ENCODE measurements around the gene SEMA3B. TPM values are rescaled to one million over a fixed set of nuclear protein-coding genes. Genes with fewer than 3 reads are reported as not detected.
A peak's percentile ranks its signal among the peaks of the same experiment; 100 is the strongest.

SEMA3B gene
- total and polyA plus RNA-seq, 9 of the 15 experiments (the other 6 are each of a cell fraction or from before 2014, with no cell fraction given) = 0.03 to 1.8 (median 0.55) TPM; not detected in 1

GRCh38 chr3:50272911-50273688 lies 4.2 kb downstream of the SEMA3B start (continued):
- TF ChIP-seq ZNF695 (CRISPR knock-in tag; IDR thresholded peaks at IDR 0.05) = no peak
- peak; percentile 58 for TF ChIP-seq GABPA (tag; conservative IDR thresholded peaks at IDR 0.05; ENCODE audit: low read depth)
- TF ChIP-seq GABPB1 (CRISPR knock-in tag; IDR thresholded peaks at IDR 0.05) = peak; percentile 71; the same call in 1 of the 2 replicates
- no peak for TF ChIP-seq MIER1 (IDR thresholded peaks at IDR 0.05; ENCODE audit: low read depth)
- peak; percentile 52 for TF ChIP-seq RB1 (IDR thresholded peaks at IDR 0.05; ENCODE audit: low read depth)
- TF ChIP-seq ELF1 (tag; IDR thresholded peaks at IDR 0.05) = no peak
- no peak; a peak in 1 of 4 replicates for TF ChIP-seq NONO (IDR thresholded peaks at IDR 0.05; ENCODE audit: low read depth in 2 of 2, low read length in 1 of 2)
- no peak for TF ChIP-seq SUPT5H (IDR thresholded peaks at IDR 0.05)
- TF ChIP-seq SMARCE1 (IDR thresholded peaks at IDR 0.05) = no peak
- TF ChIP-seq BMI1 (IDR thresholded peaks at IDR 0.05; ENCODE audit: low read length) = no peak
- no peak for TF ChIP-seq TEAD4 (IDR thresholded peaks at IDR 0.05; ENCODE audit: low read length)
- TF ChIP-seq TEAD4 (CRISPR knock-in tag; IDR thresholded peaks at IDR 0.05; ENCODE audit: borderline replicate concordance) = no peak
- peak; percentile 74; the same call in 1 of the 2 replicates for TF ChIP-seq MTA3 (IDR thresholded peaks at IDR 0.05; ENCODE audit: borderline replicate concordance)
- no peak for TF ChIP-seq RBM14 (IDR thresholded peaks at IDR 0.05; ENCODE audit: borderline replicate concordance, insufficient read depth, low read depth, low read length)
- no peak for TF ChIP-seq ASH1L (IDR thresholded peaks at IDR 0.05; ENCODE audit: borderline replicate concordance, low read depth, partially characterized antibody)
- no peak for TF ChIP-seq TAF15 (IDR thresholded peaks at IDR 0.05; ENCODE audit: low read depth, low read length)
- TF ChIP-seq, protein P1, sequence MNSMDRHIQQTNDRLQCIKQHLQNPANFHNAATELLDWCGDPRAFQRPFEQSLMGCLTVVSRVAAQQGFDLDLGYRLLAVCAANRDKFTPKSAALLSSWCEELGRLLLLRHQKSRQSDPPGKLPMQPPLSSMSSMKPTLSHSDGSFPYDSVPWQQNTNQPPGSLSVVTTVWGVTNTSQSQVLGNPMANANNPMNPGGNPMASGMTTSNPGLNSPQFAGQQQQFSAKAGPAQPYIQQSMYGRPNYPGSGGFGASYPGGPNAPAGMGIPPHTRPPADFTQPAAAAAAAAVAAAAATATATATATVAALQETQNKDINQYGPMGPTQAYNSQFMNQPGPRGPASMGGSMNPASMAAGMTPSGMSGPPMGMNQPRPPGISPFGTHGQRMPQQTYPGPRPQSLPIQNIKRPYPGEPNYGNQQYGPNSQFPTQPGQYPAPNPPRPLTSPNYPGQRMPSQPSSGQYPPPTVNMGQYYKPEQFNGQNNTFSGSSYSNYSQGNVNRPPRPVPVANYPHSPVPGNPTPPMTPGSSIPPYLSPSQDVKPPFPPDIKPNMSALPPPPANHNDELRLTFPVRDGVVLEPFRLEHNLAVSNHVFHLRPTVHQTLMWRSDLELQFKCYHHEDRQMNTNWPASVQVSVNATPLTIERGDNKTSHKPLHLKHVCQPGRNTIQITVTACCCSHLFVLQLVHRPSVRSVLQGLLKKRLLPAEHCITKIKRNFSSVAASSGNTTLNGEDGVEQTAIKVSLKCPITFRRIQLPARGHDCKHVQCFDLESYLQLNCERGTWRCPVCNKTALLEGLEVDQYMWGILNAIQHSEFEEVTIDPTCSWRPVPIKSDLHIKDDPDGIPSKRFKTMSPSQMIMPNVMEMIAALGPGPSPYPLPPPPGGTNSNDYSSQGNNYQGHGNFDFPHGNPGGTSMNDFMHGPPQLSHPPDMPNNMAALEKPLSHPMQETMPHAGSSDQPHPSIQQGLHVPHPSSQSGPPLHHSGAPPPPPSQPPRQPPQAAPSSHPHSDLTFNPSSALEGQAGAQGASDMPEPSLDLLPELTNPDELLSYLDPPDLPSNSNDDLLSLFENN (IDR thresholded peaks at IDR 0.05; ENCODE audit: low read depth in 2 of 2, low read length in 2 of 2) = 0 out of 4 replicates have a peak, but pooled peaks of 1 of the 2 experiments have one; percentile 18
- no peak for TF ChIP-seq HDAC1 (IDR thresholded peaks at IDR 0.05)
- TF ChIP-seq, protein P2, sequence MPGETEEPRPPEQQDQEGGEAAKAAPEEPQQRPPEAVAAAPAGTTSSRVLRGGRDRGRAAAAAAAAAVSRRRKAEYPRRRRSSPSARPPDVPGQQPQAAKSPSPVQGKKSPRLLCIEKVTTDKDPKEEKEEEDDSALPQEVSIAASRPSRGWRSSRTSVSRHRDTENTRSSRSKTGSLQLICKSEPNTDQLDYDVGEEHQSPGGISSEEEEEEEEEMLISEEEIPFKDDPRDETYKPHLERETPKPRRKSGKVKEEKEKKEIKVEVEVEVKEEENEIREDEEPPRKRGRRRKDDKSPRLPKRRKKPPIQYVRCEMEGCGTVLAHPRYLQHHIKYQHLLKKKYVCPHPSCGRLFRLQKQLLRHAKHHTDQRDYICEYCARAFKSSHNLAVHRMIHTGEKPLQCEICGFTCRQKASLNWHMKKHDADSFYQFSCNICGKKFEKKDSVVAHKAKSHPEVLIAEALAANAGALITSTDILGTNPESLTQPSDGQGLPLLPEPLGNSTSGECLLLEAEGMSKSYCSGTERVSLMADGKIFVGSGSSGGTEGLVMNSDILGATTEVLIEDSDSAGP (CRISPR knock-in tag; IDR thresholded peaks at IDR 0.05) = peak; percentile 56; the same call in 1 of the 2 replicates
- no peak for TF ChIP-seq FOSL1 (tag; conservative IDR thresholded peaks at IDR 0.05)
- peak; percentile 55 for TF ChIP-seq RBFOX2 (IDR thresholded peaks at IDR 0.05; ENCODE audit: low read depth, low read length)
